ENCODE data around the gene EHBP1. TPM values are rescaled to one million over a fixed set of nuclear protein-coding genes. Genes with fewer than 3 reads are reported as not detected.

EHBP1 gene
- total and polyA plus RNA-seq, 4 experiments from 2014 or later: 9.2 to 31.9 (median 21.0) TPM

DNA sequence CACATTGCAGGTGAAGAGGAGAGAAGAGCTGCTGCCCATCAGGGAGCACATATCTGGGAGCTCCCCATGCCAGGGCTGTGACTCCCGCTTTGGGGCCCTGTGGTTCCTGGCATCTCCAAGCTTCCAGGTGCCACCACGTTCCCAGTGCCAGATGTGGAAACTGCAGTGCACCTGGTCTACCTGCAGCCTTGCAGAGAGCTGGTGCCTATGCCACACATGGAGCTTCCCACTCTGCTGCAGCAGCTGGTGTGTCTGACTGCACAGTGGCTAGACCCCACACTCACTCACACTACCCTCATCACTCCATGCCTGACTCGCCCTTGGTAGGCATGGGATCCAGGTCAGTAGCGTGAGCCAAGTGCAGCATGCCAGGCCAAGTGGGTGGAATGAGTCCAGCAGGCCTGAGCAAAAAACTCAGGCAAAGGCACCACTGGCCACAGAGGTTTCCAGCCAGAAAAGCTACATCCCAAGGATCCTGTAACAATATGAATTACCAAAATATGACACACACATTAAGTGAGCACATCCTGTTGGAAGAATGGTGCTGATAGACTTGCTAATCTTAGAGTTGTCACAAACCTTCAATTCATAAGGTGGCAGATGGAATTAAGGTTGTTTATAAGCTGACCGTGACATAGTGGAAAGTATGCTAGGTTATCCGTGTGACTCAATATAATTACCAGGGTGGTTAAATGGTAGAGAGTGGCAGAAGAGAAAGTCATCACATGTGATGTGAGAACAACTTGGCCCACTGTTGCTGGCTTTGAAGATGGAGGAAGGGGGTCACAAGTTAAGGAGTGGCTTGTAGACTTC lies 150.9 kb downstream of the EHBP1 start:
- H3K4me1 ChIP-seq (ENCODE audit: insufficient read depth, low read length): no peaks in the 10 kb centered on the region
- POLR2A ChIA-PET (ENCODE audit: partially characterized antibody): no interaction called here
- no peak overlapping the region for H3K4me3 ChIP-seq (ENCODE audit: low read length in 2 of 2)
- Mint-ChIP-seq H3K27me3 (no peaks in the 10 kb centered on the region), H3K4me1 (no peaks in the 10 kb centered on the region), H3K27ac (no peak overlapping the region), H3K4me3 (no peak overlapping the region), H3K9me3 (no peaks in the 10 kb centered on the region), H3K36me3 (peaks cover 15 to 25% of the 10 kb centered on the region in 2 donors)
- no peak for DNase-seq
- H3K27me3 ChIP-seq (ENCODE audit: insufficient read depth, low read length): no peaks in the 10 kb centered on the region
- intact Hi-C loops (cut with micrococcal nuclease): no loop called here
- H3K9me3 ChIP-seq (ENCODE audit: control insufficient read depth in 1 of 2, low read length in 2 of 2): no peaks in the 10 kb centered on the region
- no peaks in the 10 kb centered on the region for H3K36me3 ChIP-seq (ENCODE audit: insufficient read depth, low read length)
- H3K27ac ChIP-seq (ENCODE audit: low read depth, low read length): no peak overlapping the region
- CTCF ChIA-PET (ENCODE audit: partially characterized antibody): interaction anchor here (1.0 to 1.1 kb wide), 2 partner anchors 11 to 23 kb away, joined by 3 to 4 read pairs; no protein-coding TSS in a partner anchor

GRCh38 chr2:62857139-62857931 lies 151.8 kb downstream of the EHBP1 start:
- Mint-ChIP-seq H3K9me3 (no peaks in the 10 kb centered on the region), H3K27ac (no peak overlapping the region), H3K4me3 (no peak overlapping the region), H3K27me3 (no peaks in the 10 kb centered on the region), H3K4me1 (no peaks in the 10 kb centered on the region), H3K36me3 (peaks cover 16 to 24% of the 10 kb centered on the region in 2 donors)
- CTCF ChIA-PET (ENCODE audit: partially characterized antibody): no interaction called here
- no peak for DNase-seq
- intact Hi-C loops (cut with micrococcal nuclease): no loop called here
- no peak overlapping the region for H3K4me3 ChIP-seq (ENCODE audit: low read length in 2 of 2)
- no peaks in the 10 kb centered on the region for H3K27me3 ChIP-seq (ENCODE audit: insufficient read depth, low read length)
- POLR2A ChIA-PET (ENCODE audit: partially characterized antibody): no interaction called here
- no peak overlapping the region for H3K27ac ChIP-seq (ENCODE audit: low read depth, low read length)
- no peaks in the 10 kb centered on the region for H3K4me1 ChIP-seq (ENCODE audit: insufficient read depth, low read length)
- H3K9me3 ChIP-seq (ENCODE audit: control insufficient read depth in 1 of 2, low read length in 2 of 2): no peaks in the 10 kb centered on the region
- no peaks in the 10 kb centered on the region for H3K36me3 ChIP-seq (ENCODE audit: insufficient read depth, low read length)

GRCh38 chr2:62858231-62858832 lies 152.8 kb downstream of the EHBP1 start:
- no peak overlapping the region for H3K27ac ChIP-seq (ENCODE audit: low read depth, low read length)
- CTCF ChIA-PET (ENCODE audit: partially characterized antibody): no interaction called here
- intact Hi-C loops (cut with micrococcal nuclease): no loop called here
- POLR2A ChIA-PET (ENCODE audit: partially characterized antibody): no interaction called here
- H3K9me3 Mint-ChIP-seq: no peaks in the 10 kb centered on the region
- H3K36me3 Mint-ChIP-seq: peaks cover 10 to 22% of the 10 kb centered on the region in 2 donors
- no peaks in the 10 kb centered on the region for H3K36me3 ChIP-seq (ENCODE audit: insufficient read depth, low read length)
- H3K27me3 ChIP-seq (ENCODE audit: insufficient read depth, low read length): no peaks in the 10 kb centered on the region
- no peak overlapping the region for H3K4me3 Mint-ChIP-seq
- DNase-seq: no peak
- no peak overlapping the region for H3K4me3 ChIP-seq (ENCODE audit: low read length in 2 of 2)
- H3K27me3 Mint-ChIP-seq: no peaks in the 10 kb centered on the region
- no peaks in the 10 kb centered on the region for H3K9me3 ChIP-seq (ENCODE audit: control insufficient read depth in 1 of 2, low read length in 2 of 2)
- no peak overlapping the region for H3K27ac Mint-ChIP-seq
- no peaks in the 10 kb centered on the region for H3K4me1 Mint-ChIP-seq
- H3K4me1 ChIP-seq (ENCODE audit: insufficient read depth, low read length): no peaks in the 10 kb centered on the region

GRCh38 chr2:62868947-62869346 lies 163.4 kb downstream of the EHBP1 start:
- peaks cover 0 to 6% of the 10 kb centered on the region in 2 donors for H3K9me3 ChIP-seq (ENCODE audit: control insufficient read depth in 1 of 2, low read length in 2 of 2)
- Mint-ChIP-seq H3K36me3 (peaks cover 67 to 74% of the 10 kb centered on the region in 2 donors), H3K27ac (no peak overlapping the region), H3K27me3 (no peaks in the 10 kb centered on the region), H3K4me1 (no peaks in the 10 kb centered on the region), H3K4me3 (no peak overlapping the region), H3K9me3 (peaks cover 0 to 28% (median 21%) of the 10 kb centered on the region in 8 donors)
- no peaks in the 10 kb centered on the region for H3K4me1 ChIP-seq (ENCODE audit: insufficient read depth, low read length)
- DNase-seq: no peak
- H3K4me3 ChIP-seq (ENCODE audit: low read length in 2 of 2): no peak overlapping the region
- no peaks in the 10 kb centered on the region for H3K27me3 ChIP-seq (ENCODE audit: insufficient read depth, low read length)
- H3K27ac ChIP-seq (ENCODE audit: low read depth, low read length): no peak overlapping the region
- H3K36me3 ChIP-seq (ENCODE audit: insufficient read depth, low read length): peaks cover 3% of the 10 kb centered on the region
- ChIA-PET CTCF (ENCODE audit: partially characterized antibody) (no interaction called here), POLR2A (ENCODE audit: partially characterized antibody) (no interaction called here)
- intact Hi-C loops (cut with micrococcal nuclease): no loop called here

- no peaks in the 10 kb centered on the region for H3K4me1 ChIP-seq (ENCODE audit: insufficient read depth, low read length)
- H3K4me3 ChIP-seq (ENCODE audit: low read length in 2 of 2): no peak overlapping the region
- Mint-ChIP-seq H3K4me3 (no peak overlapping the region), H3K27ac (no peak overlapping the region), H3K36me3 (peaks cover 66 to 73% of the 10 kb centered on the region in 2 donors), H3K4me1 (no peaks in the 10 kb centered on the region), H3K9me3 (peaks cover 0 to 43% (median 32%) of the 10 kb centered on the region in 8 donors), H3K27me3 (no peaks in the 10 kb centered on the region)
- no peaks in the 10 kb centered on the region for H3K27me3 ChIP-seq (ENCODE audit: insufficient read depth, low read length)
- no peak for DNase-seq
- ChIA-PET POLR2A (ENCODE audit: partially characterized antibody) (no interaction called here), CTCF (ENCODE audit: partially characterized antibody) (no interaction called here)
- peaks cover 0 to 6% of the 10 kb centered on the region in 2 donors for H3K9me3 ChIP-seq (ENCODE audit: control insufficient read depth in 1 of 2, low read length in 2 of 2)
- no peak overlapping the region for H3K27ac ChIP-seq (ENCODE audit: low read depth, low read length)
- intact Hi-C loops (cut with micrococcal nuclease): no loop called here
- H3K36me3 ChIP-seq (ENCODE audit: insufficient read depth, low read length): peaks cover 4% of the 10 kb centered on the region
Measured at GRCh38 chr2:62870966-62871365, 165.5 kb downstream of the EHBP1 start.

DNA sequence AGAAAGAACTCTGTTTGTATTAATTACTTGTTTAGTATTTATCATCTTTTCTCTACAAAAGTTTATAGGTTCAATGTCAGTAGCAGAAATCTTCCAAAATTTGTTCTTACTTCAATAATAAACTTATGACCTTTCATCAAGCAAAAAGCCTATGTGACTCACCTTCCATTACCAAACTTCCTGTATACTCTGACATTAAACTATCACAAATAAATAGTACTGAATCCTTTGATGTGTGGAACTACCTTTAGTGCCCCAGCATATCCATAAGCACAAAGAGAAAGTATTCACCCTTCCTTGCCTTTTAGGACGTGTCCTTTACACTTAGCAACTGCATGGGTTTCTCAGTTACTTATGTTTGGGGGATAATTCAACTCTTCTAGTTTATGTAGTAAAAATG lies 166.0 kb downstream of the EHBP1 start:
- H3K4me3 ChIP-seq (ENCODE audit: low read length in 2 of 2): no peak overlapping the region
- Mint-ChIP-seq H3K27ac (no peak overlapping the region), H3K4me1 (no peaks in the 10 kb centered on the region), H3K36me3 (peaks cover 66 to 73% of the 10 kb centered on the region in 2 donors), H3K4me3 (no peak overlapping the region), H3K27me3 (no peaks in the 10 kb centered on the region), H3K9me3 (peaks cover 0 to 43% (median 34%) of the 10 kb centered on the region in 8 donors)
- no peak for DNase-seq
- ChIA-PET POLR2A (ENCODE audit: partially characterized antibody) (no interaction called here), CTCF (ENCODE audit: partially characterized antibody) (no interaction called here)
- H3K27me3 ChIP-seq (ENCODE audit: insufficient read depth, low read length): no peaks in the 10 kb centered on the region
- H3K9me3 ChIP-seq (ENCODE audit: control insufficient read depth in 1 of 2, low read length in 2 of 2): peaks cover 0 to 6% of the 10 kb centered on the region in 2 donors
- H3K36me3 ChIP-seq (ENCODE audit: insufficient read depth, low read length): peaks cover 3% of the 10 kb centered on the region
- H3K27ac ChIP-seq (ENCODE audit: low read depth, low read length): no peak overlapping the region
- intact Hi-C loops (cut with micrococcal nuclease): no loop called here
- no peaks in the 10 kb centered on the region for H3K4me1 ChIP-seq (ENCODE audit: insufficient read depth, low read length)

- CTCF ChIA-PET (ENCODE audit: partially characterized antibody): no interaction called here
- peaks cover 0 to 54% (median 40%) of the 10 kb centered on the region in 8 donors for H3K9me3 Mint-ChIP-seq
Measured at GRCh38 chr2:62873603-62874002, 168.1 kb downstream of the EHBP1 start.

More at GRCh38 chr2:62873603-62874002, 168.1 kb downstream of the EHBP1 start:
- no peaks in the 10 kb centered on the region for H3K4me1 ChIP-seq (ENCODE audit: insufficient read depth, low read length)
- intact Hi-C loops (cut with micrococcal nuclease): no loop called here
- peaks cover 0 to 6% of the 10 kb centered on the region in 2 donors for H3K9me3 ChIP-seq (ENCODE audit: control insufficient read depth in 1 of 2, low read length in 2 of 2)
- no peak overlapping the region for H3K4me3 ChIP-seq (ENCODE audit: low read length in 2 of 2)
- DNase-seq: no peak
- no peaks in the 10 kb centered on the region for H3K27me3 Mint-ChIP-seq
- no peak overlapping the region for H3K4me3 Mint-ChIP-seq
- H3K36me3 ChIP-seq (ENCODE audit: insufficient read depth, low read length): peaks cover 3% of the 10 kb centered on the region
- H3K36me3 Mint-ChIP-seq: peaks cover 74 to 82% of the 10 kb centered on the region in 2 donors
- H3K4me1 Mint-ChIP-seq: no peaks in the 10 kb centered on the region
- POLR2A ChIA-PET (ENCODE audit: partially characterized antibody): no interaction called here
- H3K27ac ChIP-seq (ENCODE audit: low read depth, low read length): no peak overlapping the region
- no peaks in the 10 kb centered on the region for H3K27me3 ChIP-seq (ENCODE audit: insufficient read depth, low read length)
- H3K27ac Mint-ChIP-seq: no peak overlapping the region
